HG02981 (cell line): ENCODE results near the gene OGG1.
A peak's percentile ranks its signal among the peaks of the same experiment; 100 is the strongest.

Source experiments
- ATAC-seq: cut with Tn5 transposase; IDR thresholded peaks from one replicate; pipeline ENCODE4 v1.9.1; 2021; ENCODE audit warnings: mild to moderate bottlenecking, moderate library complexity; ENCODE audit not compliant: unreplicated experiment

OGG1 gene

GRCh38 chr3:9781978-9782603, 32.3 kb downstream of the OGG1 start:
- no peak for ATAC-seq

- ATAC-seq, result no peak
Observed at GRCh38 chr3:9782770-9783169, 33.0 kb downstream of the OGG1 start.

GRCh38 chr3:9783954-9784353, 34.2 kb downstream of the OGG1 start:
- ATAC-seq, result no peak

- ATAC-seq, result no peak
Observed at GRCh38 chr3:9784965-9785364, 35.2 kb downstream of the OGG1 start.

GRCh38 chr3:9785602-9786001, 35.9 kb downstream of the OGG1 start:
- ATAC-seq, result no peak

GRCh38 chr3:9786209-9786739, 36.5 kb downstream of the OGG1 start:
- ATAC-seq, result no peak

- no peak for ATAC-seq
Observed at GRCh38 chr3:9786825-9787669, 37.3 kb downstream of the OGG1 start.

- no peak for ATAC-seq
Observed at GRCh38 chr3:9787714-9788113, 38.0 kb downstream of the OGG1 start.

GRCh38 chr3:9791127-9791526, 41.4 kb downstream of the OGG1 start:
- ATAC-seq, result no peak

- no peak for ATAC-seq
Observed at GRCh38 chr3:9791790-9792404, 42.1 kb downstream of the OGG1 start.

GRCh38 chr3:9792405-9793160, 42.8 kb downstream of the OGG1 start, which contains the start of the genes ARPC4 and TADA3:
Gene ARPC4, plus strand, starts transcription at chr3:9793082. Its CDS starts 40 bp downstream, at chr3:9793122.
Gene TADA3, minus strand, starts transcription at chr3:9792473. Its CDS starts 1,007 bp downstream, at chr3:9791466.
- peak; percentile 79 for ATAC-seq

- no peak for ATAC-seq
Observed at GRCh38 chr3:9793161-9793781, 43.5 kb downstream of the OGG1 start.

- ATAC-seq, result no peak
Observed at GRCh38 chr3:9794400-9794799, 44.6 kb downstream of the OGG1 start.

GRCh38 chr3:9795207-9795606, 45.5 kb downstream of the OGG1 start:
- ATAC-seq, result no peak

GRCh38 chr3:9797196-9797945, 47.6 kb downstream of the OGG1 start:
- ATAC-seq, result no peak

- no peak for ATAC-seq
Observed at GRCh38 chr3:9800529-9800928, 50.8 kb downstream of the OGG1 start.

GRCh38 chr3:9803494-9803893, 53.7 kb downstream of the OGG1 start:
- ATAC-seq, result no peak

GRCh38 chr3:9804996-9805395, 55.2 kb downstream of the OGG1 start:
- ATAC-seq, result no peak

GRCh38 chr3:9806137-9806536, 56.4 kb downstream of the OGG1 start:
- no peak for ATAC-seq
